IMR-90 (cell line): ENCODE data around the gene ERVFRD-1. TPM values are rescaled to one million over a fixed set of nuclear protein-coding genes. Genes with fewer than 3 reads are reported as not detected.

Source experiments
- ATAC-seq: fragments of 200-7000 bp; cut with Tn5 transposase; 2 replicates; pipeline ENCODE4 v1.9.1; 2020; ENCODE audit warnings: low read depth, mild to moderate bottlenecking, moderate library complexity
- BruUV-seq: library from RNA; stranded (reverse); fragments of 400-500 nt; replicated peaks from 2 replicates; lab custom pipeline; 2021; lab: Mats Ljungman, UMichigan
- CTCF ChIA-PET: fragments of 300-600 bp; formaldehyde crosslinking; extraction: SDS; loops from one replicate; lab custom pipeline; 2021; ENCODE audit warnings: antibody characterized with exemption; lab: Yijun Ruan, JAX
- POLR2A ChIA-PET: fragments of 300-600 bp; sonication (Branson Sonifier 250); formaldehyde crosslinking; loops from one replicate; lab custom pipeline; 2022; ENCODE audit warnings: antibody characterized with exemption; ENCODE audit not compliant: unreplicated experiment; lab: Charles Lee
- DNase-seq: peaks from one replicate; pipeline ENCODE4 v3.0.0; 2013
- H2AFZ ChIP-seq: replicated peaks from 2 replicates; pipeline ENCODE3; 2013; ENCODE audit warnings: low read length, mild to moderate bottlenecking; ENCODE audit not compliant: poor library complexity
- H2AK5ac ChIP-seq: 2 replicates; pipeline ENCODE4 v1.6.1; 2013; ENCODE audit warnings: low read depth, low read length, inconsistent platforms
- H2AK9ac ChIP-seq: replicated peaks from 2 replicates; pipeline ENCODE3; 2013; ENCODE audit warnings: mild to moderate bottlenecking, low read depth, low read length, moderate library complexity; ENCODE audit not compliant: poor library complexity
- H2BK120ac ChIP-seq: 2 replicates; pipeline ENCODE4 v1.6.1; 2013; ENCODE audit warnings: low read depth, low read length, inconsistent platforms
- H2BK15ac ChIP-seq: 3 replicates; pipeline ENCODE4 v1.6.1; 2013; ENCODE audit warnings: low read depth, low read length, inconsistent platforms
- H2BK20ac ChIP-seq: 2 replicates; pipeline ENCODE4 v1.6.1; 2013; ENCODE audit warnings: low read depth, mild to moderate bottlenecking, inconsistent platforms, low read length, moderate library complexity
- H2BK5ac ChIP-seq: 2 replicates; pipeline ENCODE4 v1.6.1; 2013; ENCODE audit warnings: mild to moderate bottlenecking, low read depth, low read length, inconsistent platforms; ENCODE audit not compliant: poor library complexity, severe bottlenecking
- H3K14ac ChIP-seq: replicated peaks from 2 replicates; pipeline ENCODE4 v1.6.1; 2013; ENCODE audit warnings: low read depth, low read length, inconsistent platforms
- H3K18ac ChIP-seq: 2 replicates; pipeline ENCODE4 v1.6.1; 2013; ENCODE audit warnings: low read depth, low read length, control low read depth
- H3K23ac ChIP-seq: 2 replicates; pipeline ENCODE4 v1.6.1; 2013; ENCODE audit warnings: low read depth, low read length, inconsistent platforms
- H3K27ac ChIP-seq: 2 replicates; pipeline ENCODE4 v1.5.1; 2013; ENCODE audit warnings: mild to moderate bottlenecking, control low read depth, low read length; ENCODE audit not compliant: insufficient read depth
- H3K27me3 ChIP-seq: 2 replicates; pipeline ENCODE4 v1.6.1; 2013; ENCODE audit warnings: low read length; ENCODE audit not compliant: control insufficient read depth, insufficient read depth
- H3K36me3 ChIP-seq: 2 replicates; pipeline ENCODE4 v1.6.1; 2013; ENCODE audit warnings: low read length, mixed read lengths; ENCODE audit not compliant: control insufficient read depth, insufficient read depth
- H3K4ac ChIP-seq: 2 replicates; pipeline ENCODE4 v1.6.1; 2013; ENCODE audit warnings: low read depth, low read length, inconsistent platforms
- H3K4me1 ChIP-seq: 2 replicates; pipeline ENCODE4 v1.6.1; 2013; ENCODE audit warnings: low read length, mixed read lengths; ENCODE audit not compliant: control insufficient read depth, insufficient read depth
- H3K4me2 ChIP-seq: 2 replicates; pipeline ENCODE4 v1.6.1; 2013; ENCODE audit warnings: low read depth, mild to moderate bottlenecking, control low read depth, low read length, moderate library complexity
- H3K4me3 ChIP-seq: 2 replicates; pipeline ENCODE4 v1.5.1; 2013; ENCODE audit warnings: low read depth, mild to moderate bottlenecking, control low read depth, low read length, moderate library complexity; ENCODE audit not compliant: insufficient read depth
- H3K56ac ChIP-seq: 2 replicates; pipeline ENCODE4 v1.6.1; 2013; ENCODE audit warnings: low read length, inconsistent platforms; ENCODE audit not compliant: insufficient read depth; ENCODE audit errors: extremely low read depth
- H3K79me1 ChIP-seq, 2 experiments: 2 replicates each; pipeline ENCODE4 v1.6.1; 2013; ENCODE audit warnings: low read length in 2 of 2, inconsistent platforms in 1 of 2, low read depth in 1 of 2
- H3K9ac ChIP-seq: 2 replicates; pipeline ENCODE4 v1.6.1; 2013; ENCODE audit warnings: low read depth, low read length, control low read depth
- H3K9me1 ChIP-seq: 2 replicates; pipeline ENCODE4 v1.6.1; 2013; ENCODE audit warnings: low read length, inconsistent platforms; ENCODE audit not compliant: insufficient read depth
- H3K9me3 ChIP-seq: 2 replicates; pipeline ENCODE4 v1.6.1; 2013; ENCODE audit warnings: low read length; ENCODE audit not compliant: control insufficient read depth, insufficient read depth
- H4K20me1 ChIP-seq: 2 replicates; pipeline ENCODE4 v1.6.1; 2013; ENCODE audit warnings: low read length, inconsistent platforms; ENCODE audit not compliant: insufficient read depth
- H4K5ac ChIP-seq: 2 replicates; pipeline ENCODE4 v1.6.1; 2013; ENCODE audit warnings: mild to moderate bottlenecking, low read depth, low read length, control low read depth
- H4K8ac ChIP-seq, 2 experiments: 2 replicates each; pipeline ENCODE4 v1.6.1; 2013; ENCODE audit warnings: low read depth in 2 of 2, low read length in 2 of 2, control low read depth in 1 of 2, inconsistent platforms in 1 of 2
- H4K91ac ChIP-seq: 2 replicates; pipeline ENCODE4 v1.6.1; 2013; ENCODE audit warnings: low read depth, low read length, inconsistent platforms; ENCODE audit not compliant: insufficient read depth
- BHLHE40 ChIP-seq: fragments of 150-350 bp; IDR thresholded peaks from 2 replicates; pipeline ENCODE4 v1.6.1; 2016; ENCODE audit warnings: mild to moderate bottlenecking, low read depth, low read length
- CHD1 ChIP-seq: IDR thresholded peaks from 2 replicates; pipeline ENCODE4 v1.6.1; 2012; ENCODE audit warnings: low read depth, low read length, improper control_type of control experiment
- FOS ChIP-seq: fragments of 150-350 bp; IDR thresholded peaks from 2 replicates; pipeline ENCODE4 v1.6.1; 2016; ENCODE audit warnings: low read depth, low read length
- MAFK ChIP-seq: IDR thresholded peaks from 2 replicates; pipeline ENCODE4 v1.6.1; 2012; ENCODE audit warnings: low read depth, low read length, improper control_type of control experiment
- MXI1 ChIP-seq: IDR thresholded peaks from 2 replicates; pipeline ENCODE4 v1.6.1; 2012; ENCODE audit warnings: low read depth, mild to moderate bottlenecking, low read length, moderate library complexity, borderline replicate concordance
- POLR2A ChIP-seq: IDR thresholded peaks from 2 replicates; pipeline ENCODE4 v1.6.1; 2012; ENCODE audit warnings: mild to moderate bottlenecking, low read depth, low read length
- RAD21 ChIP-seq: IDR thresholded peaks from 2 replicates; pipeline ENCODE4 v1.6.1; 2012; ENCODE audit warnings: low read length, improper control_type of control experiment
- SMC3 ChIP-seq: fragments of 150-350 bp; IDR thresholded peaks from 2 replicates; pipeline ENCODE4 v1.6.1; 2016; ENCODE audit warnings: low read depth, mild to moderate bottlenecking, antibody characterized with exemption, low read length, moderate library complexity
- WGBS, 2 experiments: methylation state at CpG; one replicate each; pipeline versions ENCODE4 v1.1.5 to v1.1.7; 2013; ENCODE audit warnings: missing lambda C conversion rate in 2 of 2; ENCODE audit not compliant: insufficient read length in 1 of 2; ENCODE audit errors: extremely low coverage in 2 of 2; 5-methylcytosine and 5-hydroxymethylcytosine counted together
- dilution Hi-C: fragments of 300-500 bp; cut with HindIII; formaldehyde crosslinking; loops from one replicate; pipeline ENCODE4 v1.14.3; 2018; ENCODE audit warnings: low sequenced_read_pairs; ENCODE audit not compliant: unreplicated experiment
- in situ Hi-C: fragments of 300-500 bp; cut with MboI; formaldehyde crosslinking; loops from 3 replicates; pipeline ENCODE4 v1.14.3; 2019; ENCODE audit warnings: low sequenced_read_pairs, inconsistent platforms, mixed read lengths
- intact Hi-C: fragments of 100-400 bp; cut with micrococcal nuclease; formaldehyde crosslinking; loops from 2 replicates; pipeline ENCODE4 v1.10.0; 2022
- polyA plus RNA-seq, 3 experiments: library from polyadenylated mRNA; depleted of rRNA; stranded (reverse); fragments of >200 nt; gene quantifications; 2 replicates each; pipeline ENCODE4 v1.2.3, GENCODE V29; 2012; ENCODE audit warnings: low replicate concordance in 1 of 3
- total RNA-seq: library from RNA; depleted of rRNA; stranded (reverse); fragments of >200 nt; gene quantifications from 2 replicates; pipeline ENCODE4 v1.2.3, GENCODE V29; 2012
- TF ChIP-seq, protein P1 (sequence below): fragments of 150-350 bp; IDR thresholded peaks from 2 replicates; pipeline ENCODE4 v1.6.1; 2017; ENCODE audit warnings: mild to moderate bottlenecking, antibody characterized with exemption, low read length, low read depth
- TF ChIP-seq, protein P2 (sequence below): conservative IDR thresholded peaks from 2 replicates; pipeline ENCODE4 v1.5.1; 2012; ENCODE audit warnings: mild to moderate bottlenecking, low read depth, low read length, improper control_type of control experiment

ERVFRD-1 gene
- total and polyA plus RNA-seq, 2 of the 4 experiments (the other 2 are of a cell fraction), result not detected

DNA sequence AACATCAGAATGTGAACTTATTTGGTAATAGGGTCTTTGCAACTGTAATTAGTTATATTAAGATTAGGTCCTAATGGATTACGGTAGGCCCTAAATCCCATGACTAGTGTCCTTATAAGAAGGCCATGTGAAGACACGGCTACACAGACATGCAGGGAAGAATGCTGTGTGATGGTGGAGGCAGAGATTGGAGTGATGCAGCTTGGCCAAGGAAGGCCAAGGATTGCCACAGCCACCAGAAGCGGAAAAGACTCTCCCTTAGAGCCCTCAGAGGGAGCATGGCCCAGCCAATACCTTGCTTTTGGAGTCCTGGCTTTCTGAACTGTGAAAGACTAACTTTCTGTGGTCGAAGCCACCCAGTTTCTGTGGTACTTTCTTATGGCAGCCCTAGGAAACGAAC lies 27.6 kb downstream of the ERVFRD-1 start:
- no peaks in the 10 kb centered on the region for H3K36me3 ChIP-seq
- no peak overlapping the region for H3K4me2 ChIP-seq
- H4K8ac ChIP-seq, result peak overlapping the region; percentile 42 to 83; a peak in 3 of 4 replicates
- H3K9me1 ChIP-seq, result peaks cover 14% of the 10 kb centered on the region
- no peak for ATAC-seq
- H4K91ac ChIP-seq, result peak overlapping the region; percentile 73
- H3K27me3 ChIP-seq, result no peaks in the 10 kb centered on the region
- H2AFZ ChIP-seq, result peak overlapping the region; percentile 73
- no peaks in the 10 kb centered on the region for H4K20me1 ChIP-seq
- WGBS, 2 experiments, result no CpG with 5 or more reads among the region's 5 CpGs
- in situ Hi-C loops, result no loop called here
- no peak overlapping the region for H3K4me3 ChIP-seq
- BruUV-seq, result no TSS peak
- peak overlapping the region; percentile 67; the same call in 2 of the 3 replicates for H2BK15ac ChIP-seq
- peak overlapping the region; percentile 94 for H3K4ac ChIP-seq
- H3K9me3 ChIP-seq, result no peaks in the 10 kb centered on the region
- peak overlapping the region; percentile 98 for H2BK20ac ChIP-seq
- H2AK5ac ChIP-seq, result peak overlapping the region; percentile 97
- peak overlapping the region; percentile 81 for H2AK9ac ChIP-seq
- H3K14ac ChIP-seq, result peak overlapping the region; percentile 96
- DNase-seq, result no peak
- no peak overlapping the region for H3K9ac ChIP-seq
- ChIA-PET POLR2A (no interaction called here), CTCF (interaction anchor here (0.5 kb wide), 1 partner anchor 41 kb away, joined by 3 read pairs; no protein-coding TSS in a partner anchor)
- dilution Hi-C loops, result no loop called here
- intact Hi-C loops, result no loop called here
- peak overlapping the region; percentile 50 for H2BK5ac ChIP-seq
- peak overlapping the region; percentile 10; the same call in 1 of the 2 replicates for H4K5ac ChIP-seq
- peaks cover 5% of the 10 kb centered on the region; the same call in 1 of the 2 replicates for H3K4me1 ChIP-seq
- TF ChIP-seq RAD21 (no peak), SMC3 (no peak), CHD1 (no peak), MXI1 (no peak), MAFK (no peak), POLR2A (no peak), FOS (no peak), BHLHE40 (no peak)
- TF ChIP-seq, protein P1, sequence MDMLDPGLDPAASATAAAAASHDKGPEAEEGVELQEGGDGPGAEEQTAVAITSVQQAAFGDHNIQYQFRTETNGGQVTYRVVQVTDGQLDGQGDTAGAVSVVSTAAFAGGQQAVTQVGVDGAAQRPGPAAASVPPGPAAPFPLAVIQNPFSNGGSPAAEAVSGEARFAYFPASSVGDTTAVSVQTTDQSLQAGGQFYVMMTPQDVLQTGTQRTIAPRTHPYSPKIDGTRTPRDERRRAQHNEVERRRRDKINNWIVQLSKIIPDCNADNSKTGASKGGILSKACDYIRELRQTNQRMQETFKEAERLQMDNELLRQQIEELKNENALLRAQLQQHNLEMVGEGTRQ, result no peak
- TF ChIP-seq, protein P2, sequence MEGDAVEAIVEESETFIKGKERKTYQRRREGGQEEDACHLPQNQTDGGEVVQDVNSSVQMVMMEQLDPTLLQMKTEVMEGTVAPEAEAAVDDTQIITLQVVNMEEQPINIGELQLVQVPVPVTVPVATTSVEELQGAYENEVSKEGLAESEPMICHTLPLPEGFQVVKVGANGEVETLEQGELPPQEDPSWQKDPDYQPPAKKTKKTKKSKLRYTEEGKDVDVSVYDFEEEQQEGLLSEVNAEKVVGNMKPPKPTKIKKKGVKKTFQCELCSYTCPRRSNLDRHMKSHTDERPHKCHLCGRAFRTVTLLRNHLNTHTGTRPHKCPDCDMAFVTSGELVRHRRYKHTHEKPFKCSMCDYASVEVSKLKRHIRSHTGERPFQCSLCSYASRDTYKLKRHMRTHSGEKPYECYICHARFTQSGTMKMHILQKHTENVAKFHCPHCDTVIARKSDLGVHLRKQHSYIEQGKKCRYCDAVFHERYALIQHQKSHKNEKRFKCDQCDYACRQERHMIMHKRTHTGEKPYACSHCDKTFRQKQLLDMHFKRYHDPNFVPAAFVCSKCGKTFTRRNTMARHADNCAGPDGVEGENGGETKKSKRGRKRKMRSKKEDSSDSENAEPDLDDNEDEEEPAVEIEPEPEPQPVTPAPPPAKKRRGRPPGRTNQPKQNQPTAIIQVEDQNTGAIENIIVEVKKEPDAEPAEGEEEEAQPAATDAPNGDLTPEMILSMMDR, result no peak
- peak overlapping the region; percentile 64; the same call in 1 of the 2 replicates for H3K18ac ChIP-seq
- H3K23ac ChIP-seq, result peak overlapping the region; percentile 94
- peaks cover 0 to 7% of the 10 kb centered on the region in 2 experiments; a peak in 1 of 4 replicates for H3K79me1 ChIP-seq
- no peak overlapping the region for H3K27ac ChIP-seq
- no peak overlapping the region for H3K56ac ChIP-seq
- H2BK120ac ChIP-seq, result peak overlapping the region; percentile 97
